Endothelial cell of umbilical vein (primary cell): Measurements from ENCODE around the gene ZNF821. TPM values are rescaled to one million over a fixed set of nuclear protein-coding genes. Genes with fewer than 3 reads are reported as not detected.
"Not testable (repeated sequence)": the region's sequence is repeated elsewhere in the genome, so short reads cannot be mapped to it uniquely, and the experiment has no call there.

ENCODE experiments used
- BruUV-seq: library from RNA; stranded (reverse); fragments of 400-500 nt; replicated peaks from 2 replicates; lab custom pipeline; 2021; lab: Mats Ljungman, UMichigan
- CTCF ChIA-PET: fragments of 300-600, 350-600 bp; sonication (Branson Sonifier 250); formaldehyde crosslinking; loops from one replicate; lab custom pipeline; 2021; ENCODE audit warnings: antibody characterized with exemption, inconsistent platforms; lab: Charles Lee
- POLR2A ChIA-PET: fragments of 300-600, 350-600 bp; sonication (Branson Sonifier 250); formaldehyde crosslinking; loops from one replicate; lab custom pipeline; 2021; ENCODE audit warnings: antibody characterized with exemption, inconsistent platforms; lab: Charles Lee
- DNase-seq: peaks from one replicate; pipeline ENCODE4 v3.0.0-alpha.2; 2011; ENCODE audit warnings: low read depth, low spot score
- FAIRE-seq: peaks from 2 replicates; lab custom pipeline; 2011; peaks lifted over from hg19 to GRCh38; lab: Jason Lieb, UNC
- H2AFZ ChIP-seq: 2 replicates; pipeline ENCODE4 v1.6.0; 2012; ENCODE audit warnings: low read depth, low read length, control low read depth, inconsistent platforms
- H3K27ac ChIP-seq: 2 replicates; pipeline ENCODE4 v1.5.1; 2011; ENCODE audit warnings: low read depth, mild to moderate bottlenecking, control low read depth, low read length, moderate library complexity; ENCODE audit not compliant: insufficient read depth
- H3K27me3 ChIP-seq, 2 experiments: 2 replicates each; pipeline versions ENCODE4 v1.6.0 to v1.6.1; 2011; ENCODE audit warnings: low read length in 2 of 2, mixed read lengths in 1 of 2; ENCODE audit not compliant: control insufficient read depth in 2 of 2, insufficient read depth in 2 of 2
- H3K36me3 ChIP-seq, 2 experiments: 2 replicates in 1 of 2; 3 replicates in 1 of 2; pipeline ENCODE4 v1.5.1; 2011; ENCODE audit warnings: low read length in 2 of 2, mild to moderate bottlenecking in 1 of 2, moderate library complexity in 1 of 2; ENCODE audit not compliant: control insufficient read depth in 2 of 2, insufficient read depth in 2 of 2; ENCODE audit errors: extremely low read depth in 1 of 2
- H3K4me1 ChIP-seq: 3 replicates; pipeline ENCODE4 v1.5.1; 2011; ENCODE audit warnings: mild to moderate bottlenecking, low read length; ENCODE audit not compliant: control insufficient read depth, insufficient read depth; ENCODE audit errors: extremely low read depth
- H3K4me2 ChIP-seq: 2 replicates; pipeline ENCODE4 v1.6.1; 2011; ENCODE audit warnings: low read length, control low read depth, mixed read lengths; ENCODE audit not compliant: insufficient read depth
- H3K4me3 ChIP-seq, 3 experiments: fragments of 200-600 bp in 1 of 3; sonication (generic), shearing (Covaris generic) in 1 of 3; replicated peaks in 1 of 3; 2 replicates each; pipeline ENCODE4 v1.5.1; 2011 to 2016; ENCODE audit warnings: control low read depth in 3 of 3, low read length in 3 of 3, mild to moderate bottlenecking in 2 of 3, inconsistent platforms in 1 of 3, low read depth in 1 of 3, moderate library complexity in 1 of 3; ENCODE audit not compliant: insufficient read depth in 1 of 3
- H3K79me2 ChIP-seq: 2 replicates; pipeline ENCODE4 v1.6.0; 2012; ENCODE audit warnings: low read length, inconsistent platforms; ENCODE audit not compliant: control insufficient read depth, insufficient read depth
- H3K9ac ChIP-seq: replicated peaks from 2 replicates; pipeline ENCODE3; 2011; ENCODE audit warnings: low read length, control low read depth; ENCODE audit not compliant: insufficient read depth; ENCODE audit errors: extremely low read depth
- H3K9me1 ChIP-seq: replicated peaks from 3 replicates; pipeline ENCODE4 v1.6.0; 2011; ENCODE audit warnings: mild to moderate bottlenecking, low read length; ENCODE audit not compliant: control insufficient read depth, insufficient read depth; ENCODE audit errors: extremely low read depth
- H3K9me3 ChIP-seq: replicated peaks from 2 replicates; pipeline ENCODE4 v1.5.1; 2012; ENCODE audit warnings: low read length, inconsistent platforms; ENCODE audit not compliant: control insufficient read depth, insufficient read depth
- H4K20me1 ChIP-seq: replicated peaks from 2 replicates; pipeline ENCODE3; 2011; ENCODE audit warnings: mild to moderate bottlenecking, low read length; ENCODE audit not compliant: control insufficient read depth, insufficient read depth; ENCODE audit errors: extremely low read depth
- FOS ChIP-seq: IDR thresholded peaks from 2 replicates; pipeline ENCODE4 v1.6.1; 2011; ENCODE audit warnings: mild to moderate bottlenecking, low read length, moderate library complexity, borderline replicate concordance; ENCODE audit not compliant: insufficient read depth
- GATA2 ChIP-seq: IDR thresholded peaks from 2 replicates; pipeline ENCODE4 v1.7.0; 2011; ENCODE audit warnings: low read depth, mild to moderate bottlenecking, moderate library complexity, mixed read lengths, low read length; ENCODE audit not compliant: insufficient read length, insufficient read depth
- POLR2AphosphoS5 ChIP-seq: IDR thresholded peaks from 2 replicates; pipeline ENCODE4 v1.6.1; 2012; ENCODE audit warnings: low read depth, mild to moderate bottlenecking, control low read depth, low read length, moderate library complexity; ENCODE audit not compliant: insufficient read depth
- dilution Hi-C: fragments of 300-500 bp; cut with MboI; formaldehyde crosslinking; loops from one replicate; pipeline ENCODE4 v1.15.0; 2019; ENCODE audit warnings: low sequenced_read_pairs; ENCODE audit not compliant: extremely low pct_ligation_motif_present
- intact Hi-C: fragments of 100-400 bp; cut with micrococcal nuclease; formaldehyde crosslinking; loops from one replicate; pipeline ENCODE4 v1.10.0; 2022
- polyA plus RNA-seq, 4 experiments: library from polyadenylated mRNA; depleted of rRNA in 3 of 4; stranded (reverse) in 3 of 4; unstranded in 1 of 4; fragments of >200 nt; gene quantifications; 2 replicates each; pipeline versions ENCODE4 v1.2.1 to v1.2.3, GENCODE V29; 2011 to 2012; ENCODE audit warnings: missing spikeins in 1 of 4
- total RNA-seq: library from RNA; stranded (reverse); gene quantifications from 2 replicates; pipeline ENCODE4 v1.2.3, GENCODE V29; 2021
- TF ChIP-seq, protein P1 (sequence below): IDR thresholded peaks from 2 replicates; pipeline ENCODE4 v1.6.1; 2011; ENCODE audit not compliant: insufficient read depth, insufficient read length

The ZNF821 gene
- total and polyA plus RNA-seq, 2 donors (not counting 3 experiments of a cell fraction or from before 2014, with no cell fraction given), result 7.3 to 8.1 TPM

DNA sequence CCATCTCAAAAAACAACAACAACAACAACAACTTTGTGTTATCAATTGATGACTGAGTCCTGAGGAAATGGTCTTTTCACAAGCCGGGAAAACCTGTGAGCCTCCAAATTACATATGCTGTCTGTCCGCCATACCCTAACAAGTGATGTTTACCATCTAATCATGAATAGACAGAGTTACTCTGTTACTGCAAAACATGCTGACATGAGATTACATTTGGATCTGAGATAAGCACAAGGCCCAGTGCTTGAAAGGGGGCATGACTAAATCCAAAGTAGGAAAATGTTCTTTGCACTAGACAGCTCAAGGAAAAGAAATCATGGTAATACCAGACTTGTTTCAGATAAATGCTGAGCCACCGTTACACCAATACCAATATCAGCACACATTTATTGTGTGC is 46.8 kb downstream of the ZNF821 start:
- no peak overlapping the region for H3K27ac ChIP-seq
- POLR2A ChIA-PET, result no interaction called here
- no peak overlapping the region for H3K4me2 ChIP-seq
- no peaks in the 10 kb centered on the region for H3K9me3 ChIP-seq
- H3K4me1 ChIP-seq, result no peaks in the 10 kb centered on the region
- CTCF ChIA-PET, result no interaction called here
- H4K20me1 ChIP-seq, result no peaks in the 10 kb centered on the region
- H3K27me3 ChIP-seq, result no peaks in the 10 kb centered on the region
- no peak overlapping the region for H3K4me3 ChIP-seq
- intact Hi-C loops (no loop called here), dilution Hi-C loops (no loop called here)
- DNase-seq, result no peak
- no peaks in the 10 kb centered on the region for H3K9me1 ChIP-seq
- H3K36me3 ChIP-seq, result no peaks in the 10 kb centered on the region
- H2AFZ ChIP-seq, result no peak overlapping the region
- TF ChIP-seq, protein P1, sequence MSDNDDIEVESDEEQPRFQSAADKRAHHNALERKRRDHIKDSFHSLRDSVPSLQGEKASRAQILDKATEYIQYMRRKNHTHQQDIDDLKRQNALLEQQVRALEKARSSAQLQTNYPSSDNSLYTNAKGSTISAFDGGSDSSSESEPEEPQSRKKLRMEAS, result no peak
- no peak for TF ChIP-seq FOS
- no TSS peak for BruUV-seq
- H3K79me2 ChIP-seq, result no peaks in the 10 kb centered on the region
- H3K9ac ChIP-seq, result no peak overlapping the region
- no peak for FAIRE-seq

DNA sequence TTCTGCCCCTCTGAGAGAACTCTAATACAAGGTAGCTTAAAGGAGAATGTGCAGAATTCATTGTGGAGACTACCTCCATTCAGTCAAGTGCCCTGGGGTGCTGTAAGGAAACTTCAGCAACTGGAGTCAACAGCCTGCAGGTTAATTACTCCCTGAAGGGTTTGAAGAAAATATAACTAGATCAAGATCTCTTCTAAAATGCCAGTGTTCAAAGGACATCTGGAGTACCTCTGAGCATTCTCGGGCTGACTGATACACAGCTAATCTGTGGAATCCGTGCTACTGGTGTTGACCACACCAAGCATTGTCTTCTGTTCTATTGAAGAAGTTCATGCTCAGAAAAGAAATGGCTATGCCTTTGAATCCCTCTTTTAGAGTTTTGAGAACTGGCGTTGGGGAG is 49.7 kb downstream of the ZNF821 start:
- Histone ChIP-seq H3K79me2 (no peaks in the 10 kb centered on the region), H3K9ac (no peak overlapping the region), H3K4me2 (no peak overlapping the region), H2AFZ (no peak overlapping the region), H3K27me3 (no peaks in the 10 kb centered on the region), H3K9me1 (no peaks in the 10 kb centered on the region), H3K4me3 (no peak overlapping the region), H3K27ac (no peak overlapping the region), H3K9me3 (no peaks in the 10 kb centered on the region), H3K36me3 (no peaks in the 10 kb centered on the region), H3K4me1 (no peaks in the 10 kb centered on the region), H4K20me1 (no peaks in the 10 kb centered on the region)
- no TSS peak for BruUV-seq
- no peak for DNase-seq
- dilution Hi-C loops (no loop called here), intact Hi-C loops (no loop called here)
- FAIRE-seq, result no peak
- ChIA-PET POLR2A (no interaction called here), CTCF (interaction anchor here (1.4 kb wide), 1 partner anchor 11 kb away, joined by 3 read pairs; no protein-coding TSS in a partner anchor)
- no peak for TF ChIP-seq POLR2AphosphoS5
- no peak for TF ChIP-seq FOS
- no peak for TF ChIP-seq GATA2

DNA sequence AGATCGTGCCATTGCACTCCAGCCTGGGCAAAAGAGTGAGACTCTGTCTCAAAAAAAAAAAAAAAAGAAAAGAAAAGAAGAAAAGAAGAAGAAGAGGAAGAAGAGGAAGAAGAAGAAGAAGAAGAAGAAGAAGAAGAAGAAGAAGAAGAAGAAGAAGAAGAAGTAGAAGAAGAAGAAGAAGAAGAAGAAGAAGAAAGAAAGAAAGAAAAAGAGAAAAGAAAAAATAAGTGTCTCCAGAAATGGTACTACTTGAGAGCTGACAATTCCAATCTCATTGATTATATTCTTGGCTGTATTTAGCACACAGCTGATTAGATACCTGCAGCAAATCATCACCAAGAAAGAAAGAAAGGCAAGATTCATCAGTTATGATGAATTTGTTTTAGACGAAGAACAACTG is 51.9 kb downstream of the ZNF821 start:
- H3K4me2 ChIP-seq, H3K9ac ChIP-seq, H3K4me3 ChIP-seq, H3K27me3 ChIP-seq, BruUV-seq, H3K9me1 ChIP-seq, H3K27ac ChIP-seq, DNase-seq, H3K9me3 ChIP-seq, FAIRE-seq, CTCF ChIA-PET, POLR2A ChIA-PET, intact Hi-C loops, H4K20me1 ChIP-seq, H3K4me1 ChIP-seq, H3K36me3 ChIP-seq, H3K79me2 ChIP-seq, dilution Hi-C loops, H2AFZ ChIP-seq: not testable (repeated sequence)

DNA sequence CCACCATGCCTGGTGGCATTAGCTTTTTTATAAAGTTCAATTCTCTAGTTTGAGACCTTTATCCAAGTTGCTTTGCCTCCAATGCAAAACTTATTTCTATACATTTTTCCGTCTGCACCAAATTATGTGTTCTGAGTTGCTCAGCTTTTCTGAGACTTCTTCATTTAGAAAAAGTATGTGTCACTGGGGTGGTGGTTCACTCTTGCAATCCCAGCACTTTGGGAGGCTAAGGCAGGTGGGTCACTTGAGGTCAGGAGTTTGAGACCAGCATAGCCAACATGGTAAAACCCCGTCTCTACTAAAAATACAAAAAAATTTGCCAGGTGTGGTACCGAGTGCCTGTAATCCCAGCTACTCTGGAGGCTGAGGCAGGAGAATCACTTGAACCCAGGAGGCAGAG is 52.3 kb downstream of the ZNF821 start:
- H3K9ac ChIP-seq, H3K4me3 ChIP-seq, H3K4me1 ChIP-seq, H3K27ac ChIP-seq, H3K27me3 ChIP-seq, dilution Hi-C loops, H2AFZ ChIP-seq, H3K9me3 ChIP-seq, H3K9me1 ChIP-seq, H3K79me2 ChIP-seq, H3K36me3 ChIP-seq, intact Hi-C loops, POLR2A ChIA-PET, BruUV-seq, DNase-seq, H4K20me1 ChIP-seq, CTCF ChIA-PET, H3K4me2 ChIP-seq, FAIRE-seq: not testable (repeated sequence)
